K562 (cell line): ENCODE measurements around the gene TFPT. TPM values are rescaled to one million over a fixed set of nuclear protein-coding genes. Genes with fewer than 3 reads are reported as not detected.
A peak's percentile ranks its signal among the peaks of the same experiment; 100 is the strongest.

Source experiments
- FOXA3 ChIP-seq, 2 experiments: fragments of 450-650 bp in 1 of 2; sonication (generic) in 1 of 2; formaldehyde crosslinking; IDR thresholded peaks in 1 of 2; conservative IDR thresholded peaks in 1 of 2; 2 replicates each; pipeline versions ENCODE4 v1.4.0 to v1.8.0; 2020 to 2022; ENCODE audit warnings: mild to moderate bottlenecking in 2 of 2, missing genetic modification reagents in 1 of 2
- JUND ChIP-seq, 2 experiments: IDR thresholded peaks; 2 replicates in 1 of 2; 3 replicates in 1 of 2; pipeline ENCODE4 v1.6.1; 2011; ENCODE audit warnings: borderline replicate concordance in 2 of 2, low read depth in 2 of 2, low read length in 2 of 2, improper control_type of control experiment in 1 of 2, missing biosample characterization in 1 of 2, missing genetic modification characterization in 1 of 2, missing genetic modification reagents in 1 of 2
- KAT2B ChIP-seq: IDR thresholded peaks from one replicate; pipeline ENCODE4 v1.6.1; 2012; ENCODE audit warnings: low read depth, mild to moderate bottlenecking, control low read depth, inconsistent platforms, low read length, moderate library complexity
- MAFK ChIP-seq: IDR thresholded peaks from 2 replicates; pipeline ENCODE4 v1.6.1; 2011; ENCODE audit warnings: low read length, improper control_type of control experiment
- NR2C2 ChIP-seq, 2 experiments: fragments of 200-800 bp in 1 of 2; sonication (Bioruptor generic) in 1 of 2; sonication (generic) in 1 of 2; formaldehyde crosslinking in 1 of 2; IDR thresholded peaks; 2 replicates each; pipeline versions ENCODE4 v1.6.1 to v1.8.0; 2016 to 2022; ENCODE audit warnings: mild to moderate bottlenecking in 1 of 2, missing compliant biosample characterization in 1 of 2, missing genetic modification characterization in 1 of 2, missing genetic modification reagents in 1 of 2
- TCFL5 ChIP-seq: fragments of 250-450 bp; sonication (Bioruptor Pico); conservative IDR thresholded peaks from 2 replicates; pipeline ENCODE4 v1.6.1; 2021; ENCODE audit warnings: mild to moderate bottlenecking, moderate library complexity, matching md5 sums
- TOE1 ChIP-seq, 2 experiments: fragments of 450-650 bp in 1 of 2; sonication (generic) in 1 of 2; formaldehyde crosslinking in 1 of 2; IDR thresholded peaks; 2 replicates each; pipeline versions ENCODE4 v1.7.1 to v1.8.0; 2016 to 2022; ENCODE audit warnings: borderline replicate concordance in 2 of 2, mild to moderate bottlenecking in 2 of 2, antibody characterized with exemption in 1 of 2, inconsistent platforms in 1 of 2, low read depth in 1 of 2, missing genetic modification reagents in 1 of 2, moderate library complexity in 1 of 2
- WHSC1 ChIP-seq: IDR thresholded peaks from one replicate; pipeline ENCODE4 v1.6.1; 2012; ENCODE audit warnings: low read length, control low read depth, inconsistent platforms
- ZNF507 ChIP-seq: conservative IDR thresholded peaks from 2 replicates; pipeline ENCODE4 v1.6.1; 2017; ENCODE audit warnings: missing genetic modification characterization, missing compliant biosample characterization
- ZNF830 ChIP-seq: fragments of 250-450 bp; sonication (Bioruptor Pico); IDR thresholded peaks from 2 replicates; pipeline ENCODE4 v1.5.0; 2021; ENCODE audit warnings: mild to moderate bottlenecking
- polyA plus RNA-seq, 8 experiments: library from polyadenylated mRNA; depleted of rRNA in 4 of 8; stranded (reverse) in 5 of 8; unstranded in 3 of 8; fragments of >200 nt; fragmentation: Nextera tagmentation in 2 of 8; fragmentation: Illumina TruSeq in 1 of 8; extraction: Ambion mirVana in 2 of 8; extraction: Trizol in 1 of 8; gene quantifications; 2 replicates each; pipeline versions ENCODE4 v1.2.1 to v1.2.3, GENCODE V29; 2011 to 2014; ENCODE audit warnings: inconsistent platforms in 1 of 8, missing spikeins in 1 of 8
- total RNA-seq, 7 experiments: library from RNA; depleted of rRNA in 6 of 7; stranded (reverse); fragments of >200 nt in 6 of 7; fragmentation: Illumina TruSeq in 2 of 7; extraction: Trizol in 2 of 7; gene quantifications; 2 replicates each; pipeline versions ENCODE4 v1.2.1 to v1.2.3, GENCODE V29; 2011 to 2021; ENCODE audit warnings: low replicate concordance in 1 of 7
- TF ChIP-seq, protein P1 (sequence below), 2 experiments: fragments of 450-650 bp in 1 of 2; sonication (generic) in 1 of 2; formaldehyde crosslinking; conservative IDR thresholded peaks; 2 replicates each; pipeline versions ENCODE4 v1.4.0 to v1.8.1; 2020 to 2022; ENCODE audit warnings: mild to moderate bottlenecking in 1 of 2, missing genetic modification reagents in 1 of 2
- TF ChIP-seq, protein P2 (sequence below): sonication (generic); formaldehyde crosslinking; IDR thresholded peaks from 2 replicates; pipeline ENCODE4 v1.8.0; 2022; ENCODE audit warnings: mild to moderate bottlenecking, missing genetic modification reagents
- TF ChIP-seq, protein P3 (sequence below): fragments of 450-650 bp; IDR thresholded peaks from 2 replicates; pipeline ENCODE4 v1.6.1; 2018; ENCODE audit warnings: mild to moderate bottlenecking, low read depth; ENCODE audit not compliant: partially characterized antibody
- TF ChIP-seq, protein P4 (sequence below): sonication (generic); formaldehyde crosslinking; IDR thresholded peaks from 2 replicates; pipeline ENCODE4 v1.8.0; 2022; ENCODE audit warnings: mild to moderate bottlenecking, missing genetic modification reagents

The TFPT gene
- total and polyA plus RNA-seq, 9 of the 15 experiments (the other 6 are each of a cell fraction or from before 2014, with no cell fraction given) = 0.72 to 16.4 (median 9.2) TPM

DNA sequence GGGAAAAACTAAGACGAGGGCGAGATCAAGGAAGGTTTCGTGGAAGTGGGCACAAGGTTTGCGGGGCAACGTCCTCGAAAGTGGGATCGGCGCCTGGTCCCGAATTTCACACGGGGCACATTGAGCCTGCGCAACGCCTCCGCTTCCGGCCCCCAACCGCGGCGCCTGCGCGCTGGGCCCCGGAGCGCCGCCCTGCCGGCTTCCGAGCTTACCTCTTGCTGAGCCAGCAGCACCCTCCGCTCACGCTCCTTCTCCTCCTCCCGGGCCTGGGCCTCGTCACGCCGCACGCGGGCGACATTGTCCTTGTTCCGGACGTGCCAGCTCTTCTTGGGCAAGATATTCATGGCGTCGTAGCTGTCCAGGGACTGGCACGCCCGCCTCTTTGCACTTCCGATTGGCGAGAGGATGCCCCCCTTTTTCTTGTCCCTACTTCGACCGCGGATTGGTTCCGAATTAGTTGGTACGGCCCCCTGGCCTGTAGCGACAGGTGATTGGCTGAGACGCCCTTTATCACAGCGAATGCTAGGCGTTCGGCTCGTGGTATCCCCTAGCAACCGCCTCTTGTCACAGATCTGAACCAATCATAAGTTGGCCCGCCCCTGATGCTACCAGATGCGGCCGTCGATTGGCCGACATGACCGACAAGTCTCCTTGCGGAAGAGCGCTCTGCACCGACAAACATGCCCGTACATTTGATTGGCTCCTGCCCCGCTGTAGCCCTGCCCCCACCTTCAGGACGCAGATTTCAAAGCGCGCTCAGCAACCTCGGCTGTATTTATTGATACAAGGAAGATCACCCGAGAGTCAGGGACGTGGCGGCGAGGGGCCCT is 44.1 kb upstream of the TFPT start, which contains the start of gene LENG1 (continued):
- TF ChIP-seq, protein P1, sequence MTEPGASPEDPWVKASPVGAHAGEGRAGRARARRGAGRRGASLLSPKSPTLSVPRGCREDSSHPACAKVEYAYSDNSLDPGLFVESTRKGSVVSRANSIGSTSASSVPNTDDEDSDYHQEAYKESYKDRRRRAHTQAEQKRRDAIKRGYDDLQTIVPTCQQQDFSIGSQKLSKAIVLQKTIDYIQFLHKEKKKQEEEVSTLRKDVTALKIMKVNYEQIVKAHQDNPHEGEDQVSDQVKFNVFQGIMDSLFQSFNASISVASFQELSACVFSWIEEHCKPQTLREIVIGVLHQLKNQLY (CRISPR knock-in tag; conservative IDR thresholded peaks at IDR 0.05) = 0 out of 4 replicates have a peak, but pooled peaks of 1 of the 2 experiments have one; percentile 32
- TF ChIP-seq FOXA3 (CRISPR knock-in tag; conservative IDR thresholded peaks at IDR 0.05 in 1 of 2, IDR thresholded peaks at IDR 0.05 in 1 of 2) (0 out of 4 replicates have a peak, but pooled peaks of 1 of the 2 experiments have one; percentile 62), TOE1 (IDR thresholded peaks at IDR 0.05; ENCODE audit: borderline replicate concordance) (no peak), TOE1 (CRISPR knock-in tag; IDR thresholded peaks at IDR 0.05; ENCODE audit: borderline replicate concordance, low read depth) (no peak), JUND (IDR thresholded peaks at IDR 0.05; ENCODE audit: borderline replicate concordance, low read depth, low read length) (peak; percentile 22; the same call in 1 of the 2 replicates), JUND (tag; IDR thresholded peaks at IDR 0.05; ENCODE audit: borderline replicate concordance, low read depth, low read length) (no peak), NR2C2 (CRISPR knock-in tag; IDR thresholded peaks at IDR 0.05) (peak; percentile 36; the same call in 1 of the 2 replicates), NR2C2 (tag; IDR thresholded peaks at IDR 0.05) (no peak; the same call in 1 of the 2 replicates), KAT2B (no peak), ZNF830 (no peak; the same call in 1 of the 2 replicates), MAFK (0 out of 2 replicates have a peak, but pooled peaks have one; percentile 4), TCFL5 (CRISPR knock-in tag) (no peak), WHSC1 (no peak), ZNF507 (tag) (no peak)
- TF ChIP-seq, protein P2, sequence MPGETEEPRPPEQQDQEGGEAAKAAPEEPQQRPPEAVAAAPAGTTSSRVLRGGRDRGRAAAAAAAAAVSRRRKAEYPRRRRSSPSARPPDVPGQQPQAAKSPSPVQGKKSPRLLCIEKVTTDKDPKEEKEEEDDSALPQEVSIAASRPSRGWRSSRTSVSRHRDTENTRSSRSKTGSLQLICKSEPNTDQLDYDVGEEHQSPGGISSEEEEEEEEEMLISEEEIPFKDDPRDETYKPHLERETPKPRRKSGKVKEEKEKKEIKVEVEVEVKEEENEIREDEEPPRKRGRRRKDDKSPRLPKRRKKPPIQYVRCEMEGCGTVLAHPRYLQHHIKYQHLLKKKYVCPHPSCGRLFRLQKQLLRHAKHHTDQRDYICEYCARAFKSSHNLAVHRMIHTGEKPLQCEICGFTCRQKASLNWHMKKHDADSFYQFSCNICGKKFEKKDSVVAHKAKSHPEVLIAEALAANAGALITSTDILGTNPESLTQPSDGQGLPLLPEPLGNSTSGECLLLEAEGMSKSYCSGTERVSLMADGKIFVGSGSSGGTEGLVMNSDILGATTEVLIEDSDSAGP (CRISPR knock-in tag) = no peak
- TF ChIP-seq, protein P3, sequence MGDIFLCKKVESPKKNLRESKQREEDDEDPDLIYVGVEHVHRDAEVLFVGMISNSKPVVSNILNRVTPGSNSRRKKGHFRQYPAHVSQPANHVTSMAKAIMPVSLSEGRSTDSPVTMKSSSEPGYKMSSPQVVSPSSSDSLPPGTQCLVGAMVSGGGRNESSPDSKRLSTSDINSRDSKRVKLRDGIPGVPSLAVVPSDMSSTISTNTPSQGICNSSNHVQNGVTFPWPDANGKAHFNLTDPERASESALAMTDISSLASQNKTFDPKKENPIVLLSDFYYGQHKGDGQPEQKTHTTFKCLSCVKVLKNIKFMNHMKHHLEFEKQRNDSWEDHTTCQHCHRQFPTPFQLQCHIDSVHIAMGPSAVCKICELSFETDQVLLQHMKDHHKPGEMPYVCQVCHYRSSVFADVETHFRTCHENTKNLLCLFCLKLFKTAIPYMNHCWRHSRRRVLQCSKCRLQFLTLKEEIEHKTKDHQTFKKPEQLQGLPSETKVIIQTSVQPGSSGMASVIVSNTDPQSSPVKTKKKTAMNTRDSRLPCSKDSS = no peak
- TF ChIP-seq, protein P4, sequence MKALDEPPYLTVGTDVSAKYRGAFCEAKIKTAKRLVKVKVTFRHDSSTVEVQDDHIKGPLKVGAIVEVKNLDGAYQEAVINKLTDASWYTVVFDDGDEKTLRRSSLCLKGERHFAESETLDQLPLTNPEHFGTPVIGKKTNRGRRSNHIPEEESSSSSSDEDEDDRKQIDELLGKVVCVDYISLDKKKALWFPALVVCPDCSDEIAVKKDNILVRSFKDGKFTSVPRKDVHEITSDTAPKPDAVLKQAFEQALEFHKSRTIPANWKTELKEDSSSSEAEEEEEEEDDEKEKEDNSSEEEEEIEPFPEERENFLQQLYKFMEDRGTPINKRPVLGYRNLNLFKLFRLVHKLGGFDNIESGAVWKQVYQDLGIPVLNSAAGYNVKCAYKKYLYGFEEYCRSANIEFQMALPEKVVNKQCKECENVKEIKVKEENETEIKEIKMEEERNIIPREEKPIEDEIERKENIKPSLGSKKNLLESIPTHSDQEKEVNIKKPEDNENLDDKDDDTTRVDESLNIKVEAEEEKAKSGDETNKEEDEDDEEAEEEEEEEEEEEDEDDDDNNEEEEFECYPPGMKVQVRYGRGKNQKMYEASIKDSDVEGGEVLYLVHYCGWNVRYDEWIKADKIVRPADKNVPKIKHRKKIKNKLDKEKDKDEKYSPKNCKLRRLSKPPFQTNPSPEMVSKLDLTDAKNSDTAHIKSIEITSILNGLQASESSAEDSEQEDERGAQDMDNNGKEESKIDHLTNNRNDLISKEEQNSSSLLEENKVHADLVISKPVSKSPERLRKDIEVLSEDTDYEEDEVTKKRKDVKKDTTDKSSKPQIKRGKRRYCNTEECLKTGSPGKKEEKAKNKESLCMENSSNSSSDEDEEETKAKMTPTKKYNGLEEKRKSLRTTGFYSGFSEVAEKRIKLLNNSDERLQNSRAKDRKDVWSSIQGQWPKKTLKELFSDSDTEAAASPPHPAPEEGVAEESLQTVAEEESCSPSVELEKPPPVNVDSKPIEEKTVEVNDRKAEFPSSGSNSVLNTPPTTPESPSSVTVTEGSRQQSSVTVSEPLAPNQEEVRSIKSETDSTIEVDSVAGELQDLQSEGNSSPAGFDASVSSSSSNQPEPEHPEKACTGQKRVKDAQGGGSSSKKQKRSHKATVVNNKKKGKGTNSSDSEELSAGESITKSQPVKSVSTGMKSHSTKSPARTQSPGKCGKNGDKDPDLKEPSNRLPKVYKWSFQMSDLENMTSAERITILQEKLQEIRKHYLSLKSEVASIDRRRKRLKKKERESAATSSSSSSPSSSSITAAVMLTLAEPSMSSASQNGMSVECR = peak; percentile 41; the same call in 1 of the 2 replicates
